Endometrium (tissue), 2 donors: ENCODE measurements around the gene ATP6V1G1.
A peak's percentile ranks its signal among the peaks of the same experiment; 100 is the strongest.
"Not testable (repeated sequence)": the region's sequence is repeated elsewhere in the genome, so short reads cannot be mapped to it uniquely, and the experiment has no call there.

Source experiments
- FAIRE-seq: peaks from 2 replicates; lab custom pipeline; 2012; peaks lifted over from hg19 to GRCh38; lab: Jason Lieb, UNC
- donor health status: control.
- donor health status: control.

ATP6V1G1 gene, protein sequence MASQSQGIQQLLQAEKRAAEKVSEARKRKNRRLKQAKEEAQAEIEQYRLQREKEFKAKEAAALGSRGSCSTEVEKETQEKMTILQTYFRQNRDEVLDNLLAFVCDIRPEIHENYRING

DNA sequence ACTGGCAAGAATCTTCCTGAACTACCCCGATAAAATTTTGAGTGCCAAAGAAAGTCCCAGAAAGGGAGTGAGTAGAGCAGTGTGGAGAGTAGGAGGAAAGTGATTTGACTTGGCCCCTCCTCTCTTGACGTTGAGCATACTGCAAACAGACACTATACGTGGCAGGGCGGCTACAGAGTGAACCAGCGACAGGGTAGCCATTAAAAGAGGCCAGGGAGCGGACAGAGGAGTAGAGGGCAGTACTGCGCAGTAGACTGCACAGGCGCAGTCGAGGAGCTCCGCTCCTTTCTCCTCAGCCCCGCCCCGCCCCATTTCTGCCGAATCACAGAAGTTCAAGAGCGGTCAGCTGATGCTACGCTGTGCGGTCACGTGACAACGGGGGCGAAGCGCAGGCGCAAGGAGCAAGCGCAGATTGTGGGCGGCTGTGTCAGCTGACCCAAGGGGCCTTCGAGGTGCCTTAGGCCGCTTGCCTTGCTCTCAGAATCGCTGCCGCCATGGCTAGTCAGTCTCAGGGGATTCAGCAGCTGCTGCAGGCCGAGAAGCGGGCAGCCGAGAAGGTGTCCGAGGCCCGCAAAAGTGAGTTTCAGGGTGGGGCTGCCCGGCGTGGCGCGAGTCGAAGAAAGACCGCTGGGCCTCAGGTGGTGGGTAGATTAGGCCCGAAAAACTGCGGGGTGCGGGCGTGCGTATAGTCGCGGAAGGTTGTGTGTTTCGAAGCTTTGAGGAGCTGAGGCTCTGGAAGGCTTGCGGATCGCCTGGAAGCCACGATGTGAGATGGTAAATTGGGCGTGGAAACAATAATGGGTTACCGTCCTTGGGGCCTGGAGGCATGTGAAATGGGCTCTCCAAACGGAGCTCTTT, at the start of gene ATP6V1G1:
Gene ATP6V1G1 (plus strand): TSS at position 425 of the 858 bp plus-strand sequence. CDS start 70 bp downstream, at position 495.
- peak; percentile 84 for FAIRE-seq

DNA sequence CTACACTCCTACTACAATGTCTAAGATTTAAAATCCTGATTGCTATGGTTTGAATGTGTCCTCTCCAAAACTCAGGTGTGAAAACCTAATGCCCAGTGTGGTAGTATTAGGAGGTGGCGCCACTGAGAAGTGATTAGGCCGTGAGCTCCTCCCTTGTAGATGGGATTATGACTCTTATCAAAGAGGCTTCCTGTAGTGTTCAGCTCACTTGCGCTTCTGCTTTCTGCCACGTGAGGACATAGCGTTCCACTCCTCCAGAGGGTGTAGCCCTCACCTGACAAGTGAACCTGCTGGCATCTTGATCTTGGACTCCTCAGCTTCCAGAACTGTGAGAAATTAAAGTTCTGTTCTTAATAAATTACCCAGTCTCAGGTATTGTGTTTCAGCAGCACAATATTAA, 49.3 kb upstream of the ATP6V1G1 start:
- no peak for FAIRE-seq

DNA sequence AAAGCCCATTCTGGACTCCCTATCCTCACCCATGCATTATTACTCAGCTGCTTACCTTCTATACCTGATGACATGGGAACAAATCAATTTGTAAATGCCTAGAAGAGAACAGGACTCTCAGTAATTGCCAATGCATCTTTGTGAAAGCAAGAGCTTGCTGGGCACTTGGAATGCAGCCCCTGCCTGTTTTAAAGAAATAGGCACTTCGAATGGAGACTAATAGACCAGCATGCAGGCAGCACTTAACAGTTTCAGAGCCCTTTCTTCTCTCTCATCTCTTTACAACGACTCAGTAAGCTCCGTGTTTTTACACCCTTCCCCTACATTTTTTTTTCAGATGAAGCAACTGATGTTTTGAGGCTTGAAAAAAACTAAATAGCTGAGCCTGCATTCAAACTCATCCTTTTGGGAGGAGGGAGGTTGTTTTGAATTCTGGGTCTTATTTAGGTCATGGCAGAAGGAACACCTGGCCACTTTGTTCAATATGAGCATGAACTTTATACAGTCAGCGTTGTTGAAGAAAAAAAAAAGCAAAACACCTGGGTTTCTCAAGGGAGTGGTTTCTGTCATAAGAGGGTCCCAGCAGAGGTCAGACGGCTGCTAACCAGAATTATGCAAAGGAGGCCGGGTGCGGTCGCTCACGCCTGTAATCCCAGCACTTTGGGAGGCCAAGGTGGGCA, 47.7 kb upstream of the ATP6V1G1 start:
- no peak for FAIRE-seq

DNA sequence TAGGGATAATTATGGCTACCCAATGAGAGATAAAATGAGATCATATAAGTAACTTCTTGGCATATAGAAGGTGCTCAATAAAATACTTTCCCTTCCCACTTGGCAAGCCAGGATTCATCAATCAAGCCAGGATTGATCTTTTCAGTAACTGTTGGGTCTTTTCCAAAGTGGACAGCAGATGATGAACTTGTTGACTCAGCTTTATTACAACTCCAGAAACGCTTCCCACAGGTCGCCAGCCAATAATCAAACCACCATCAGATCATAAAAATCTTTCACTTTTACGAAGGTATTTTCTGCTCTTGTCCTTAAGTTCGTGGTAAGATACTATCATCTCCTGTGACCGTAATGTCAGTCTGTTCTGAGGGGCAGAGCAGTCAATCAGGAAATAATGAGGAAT, 42.5 kb upstream of the ATP6V1G1 start:
- FAIRE-seq = no peak

DNA sequence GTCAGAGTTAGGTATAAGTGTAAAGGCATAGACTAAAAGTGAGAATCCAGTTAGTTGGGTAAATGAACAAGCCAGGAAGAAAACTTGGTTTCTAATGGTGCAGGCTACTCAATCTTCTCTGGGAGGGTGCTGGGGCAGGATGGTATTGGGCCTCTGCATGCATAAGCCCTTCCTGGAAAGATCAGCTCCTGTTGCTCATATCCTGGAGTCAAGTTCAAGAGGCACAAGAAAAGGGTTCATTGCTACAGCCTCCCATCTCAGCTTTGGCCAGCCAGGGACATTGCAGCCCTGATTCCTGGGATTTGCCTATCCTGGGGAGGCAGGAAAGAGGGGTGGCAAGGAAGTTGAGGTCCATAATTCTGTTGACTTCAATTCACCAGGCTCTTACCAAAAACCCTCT, 40.7 kb upstream of the ATP6V1G1 start:
- no peak for FAIRE-seq

DNA sequence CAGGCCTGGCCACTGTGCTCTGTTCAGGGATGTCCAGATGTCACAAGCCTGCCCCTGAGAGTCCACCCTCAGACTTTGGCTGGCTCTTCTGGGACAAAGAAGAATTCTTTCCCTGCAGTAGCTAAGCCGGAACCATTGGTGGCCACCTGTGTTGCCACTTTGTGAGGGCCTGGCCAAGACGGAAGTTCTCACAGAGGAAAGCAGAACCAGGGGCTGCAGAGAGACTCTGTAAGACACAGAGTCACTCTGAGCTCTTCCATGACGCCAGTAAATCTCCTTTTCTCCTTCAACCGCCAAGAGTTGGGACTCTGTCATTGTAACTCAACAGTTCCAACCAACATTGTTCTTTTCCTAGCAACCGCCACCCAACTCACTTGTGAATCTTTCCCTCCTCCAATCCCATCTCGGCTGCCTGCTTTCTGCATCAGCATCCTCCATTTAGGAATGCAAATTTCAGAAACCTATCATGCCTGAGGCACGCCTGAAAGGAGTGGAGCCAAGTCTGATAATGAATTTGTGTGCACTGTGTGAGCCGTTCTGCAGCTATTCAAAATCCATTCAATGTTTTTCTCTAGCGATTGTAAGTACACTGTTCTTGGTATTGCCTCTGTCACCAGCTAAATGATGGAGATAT, 37.8 kb upstream of the ATP6V1G1 start:
- no peak for FAIRE-seq

DNA sequence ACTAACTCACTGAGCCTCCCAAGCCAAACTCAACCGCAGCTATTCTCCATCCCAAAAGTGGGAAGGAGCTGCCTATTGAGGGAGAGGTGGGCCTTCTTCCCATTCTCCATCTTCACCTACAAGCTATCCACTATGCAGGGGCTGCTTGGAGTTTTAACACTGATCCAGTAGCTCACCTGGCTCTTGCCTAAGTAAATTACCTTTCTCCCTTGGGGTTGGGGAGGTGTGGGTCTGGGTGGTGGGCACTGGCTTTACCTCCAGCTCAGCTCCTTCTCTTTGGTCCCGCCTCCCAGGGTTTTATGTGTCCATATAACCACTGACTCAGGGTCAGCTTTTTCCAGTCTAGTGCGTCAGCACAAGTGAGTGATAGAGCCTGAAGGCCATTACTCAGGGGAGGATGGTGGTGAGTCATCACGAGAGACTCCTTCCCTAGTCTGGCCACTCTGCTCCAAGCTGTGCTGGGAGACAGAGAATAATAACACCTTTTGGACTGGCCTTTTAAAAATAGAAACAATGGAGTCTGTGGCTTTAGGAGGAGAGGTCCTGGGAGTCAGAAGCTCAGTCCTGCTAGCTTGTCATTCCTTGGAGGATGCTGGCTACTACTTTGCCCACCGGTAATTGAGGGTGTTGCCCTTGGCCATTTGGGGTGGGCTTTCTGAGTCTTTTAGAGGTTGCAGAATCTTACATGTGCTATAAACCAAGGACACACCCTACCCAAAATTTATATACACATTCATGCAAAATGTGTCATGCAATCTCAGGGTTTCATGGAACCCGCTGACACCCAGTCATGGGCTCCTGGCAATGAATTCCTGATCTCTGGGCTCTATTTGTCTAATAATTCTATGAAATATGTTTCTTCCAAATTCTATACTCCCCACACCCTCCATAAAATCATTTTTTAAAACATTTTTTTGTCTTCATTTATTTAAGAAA, 35.6 kb upstream of the ATP6V1G1 start:
- no peak for FAIRE-seq

DNA sequence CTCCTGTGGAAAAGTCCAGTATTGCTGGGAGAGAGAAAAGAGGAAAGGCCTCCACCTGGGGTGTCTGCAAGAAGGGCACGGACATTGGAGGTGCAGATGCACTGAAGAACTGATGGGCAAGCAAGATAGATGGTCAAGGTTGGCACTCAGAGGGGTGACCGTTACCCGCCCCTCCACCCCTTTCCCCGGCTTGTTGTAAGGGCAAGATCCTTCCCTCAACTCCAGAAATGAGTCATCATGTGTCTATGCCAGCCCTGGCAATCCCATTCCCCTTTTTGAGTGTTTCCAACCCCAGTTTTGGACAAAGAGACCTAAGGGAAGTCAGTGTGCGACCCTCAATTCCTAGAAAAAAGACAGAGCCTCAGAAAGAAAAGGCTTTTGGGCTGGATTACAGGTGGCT, 34.9 kb upstream of the ATP6V1G1 start:
- FAIRE-seq = no peak

DNA sequence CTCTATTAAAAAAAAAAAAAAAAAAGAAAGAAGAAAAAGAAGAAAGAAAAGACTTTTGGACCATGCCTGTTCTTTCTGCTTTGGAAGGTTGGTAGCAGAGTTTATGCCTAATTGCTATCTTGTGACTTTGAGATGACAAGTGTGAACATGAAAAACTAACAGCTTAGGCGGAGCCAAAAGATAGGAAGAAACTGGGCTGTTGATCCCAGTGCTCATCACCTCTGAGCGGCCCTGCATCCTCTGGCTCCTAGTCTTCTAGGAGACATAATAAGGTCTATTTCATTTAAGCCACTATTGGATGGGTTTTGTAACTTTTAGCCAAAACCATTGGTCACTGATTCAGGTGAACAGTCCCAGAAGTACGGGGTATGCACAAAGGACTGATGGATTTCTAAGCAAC, 34.4 kb upstream of the ATP6V1G1 start:
- no peak for FAIRE-seq

DNA sequence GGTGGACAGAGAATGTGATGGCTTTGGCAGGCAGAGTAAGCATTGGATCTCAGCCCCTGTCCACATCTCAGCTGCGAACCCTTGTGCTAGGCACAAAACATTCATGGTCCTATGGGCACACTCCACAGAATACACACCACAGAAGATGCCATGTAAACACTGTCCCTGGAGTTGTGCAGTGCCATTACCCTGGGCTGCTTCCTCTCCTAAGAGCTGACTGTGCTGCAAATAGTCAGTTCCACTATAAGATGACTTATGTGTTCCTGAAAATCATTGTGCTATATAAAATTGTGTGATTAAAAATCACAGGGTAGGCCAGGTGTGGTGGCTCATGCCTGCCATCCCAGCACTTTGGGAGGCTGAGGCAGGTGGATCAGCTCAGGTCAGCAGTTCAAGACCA, 31.9 kb upstream of the ATP6V1G1 start:
- no peak for FAIRE-seq

DNA sequence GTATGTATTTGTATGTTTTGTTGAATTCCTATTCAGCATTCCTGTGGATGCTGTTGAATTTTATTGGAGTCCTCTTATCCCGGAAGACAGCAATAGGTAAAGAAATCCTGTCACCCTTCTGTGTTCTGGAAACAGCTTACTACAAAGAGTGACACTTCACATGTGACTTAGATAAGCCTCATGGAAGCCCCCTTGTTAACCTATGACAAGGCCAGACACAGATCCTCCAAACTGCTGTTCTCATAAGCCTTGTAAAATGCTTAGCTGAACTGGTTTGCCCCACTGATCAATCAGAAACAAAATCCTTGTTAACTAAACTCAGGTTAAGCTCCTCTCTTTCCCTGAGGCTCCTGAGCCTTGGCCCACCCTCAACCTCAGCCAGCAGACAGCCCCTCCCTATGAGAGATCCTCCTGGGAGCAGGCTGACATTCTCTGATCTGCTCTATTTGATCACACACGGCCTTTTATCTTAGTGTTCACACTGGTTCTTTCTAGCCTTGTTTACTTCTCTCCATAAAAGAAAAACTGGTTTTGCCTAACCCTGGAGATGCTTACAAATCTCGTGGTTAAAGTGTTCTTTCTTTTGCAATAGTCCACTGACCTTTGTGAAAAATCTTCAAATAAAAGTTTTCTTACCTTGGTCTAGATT, 29.4 kb upstream of the ATP6V1G1 start:
- FAIRE-seq = no peak

DNA sequence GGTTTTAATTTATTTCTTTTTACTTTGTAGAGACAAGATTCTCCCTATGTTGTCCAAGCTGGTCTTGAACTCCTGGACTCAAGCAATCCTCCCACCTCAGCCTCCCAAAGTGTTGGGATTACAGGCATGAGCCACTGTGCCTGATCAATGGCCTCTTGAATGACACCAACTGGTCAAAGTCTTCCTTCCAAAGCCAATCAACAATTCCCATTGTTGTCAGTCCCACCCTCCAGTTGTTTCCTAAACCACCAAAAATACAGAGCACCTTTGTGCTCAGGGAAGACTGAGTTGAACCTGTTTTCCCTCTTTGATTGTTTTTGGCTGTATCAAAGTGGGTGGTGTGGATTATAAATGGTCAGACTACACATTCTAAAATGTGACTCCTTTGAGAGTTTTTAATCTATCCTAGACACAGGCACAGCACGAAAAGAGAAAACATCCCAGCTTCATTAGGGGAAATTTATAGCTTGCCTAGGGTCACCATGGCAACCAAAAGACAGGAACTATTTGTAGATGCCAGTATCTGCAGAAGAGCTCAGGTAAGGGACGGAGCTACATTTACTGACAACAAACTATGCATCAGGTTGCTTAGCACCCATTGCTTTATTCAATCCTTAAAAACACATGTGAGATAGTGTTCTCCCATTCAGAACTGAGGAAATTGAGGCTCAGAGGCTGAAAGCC, 27.6 kb upstream of the ATP6V1G1 start:
- no peak for FAIRE-seq

DNA sequence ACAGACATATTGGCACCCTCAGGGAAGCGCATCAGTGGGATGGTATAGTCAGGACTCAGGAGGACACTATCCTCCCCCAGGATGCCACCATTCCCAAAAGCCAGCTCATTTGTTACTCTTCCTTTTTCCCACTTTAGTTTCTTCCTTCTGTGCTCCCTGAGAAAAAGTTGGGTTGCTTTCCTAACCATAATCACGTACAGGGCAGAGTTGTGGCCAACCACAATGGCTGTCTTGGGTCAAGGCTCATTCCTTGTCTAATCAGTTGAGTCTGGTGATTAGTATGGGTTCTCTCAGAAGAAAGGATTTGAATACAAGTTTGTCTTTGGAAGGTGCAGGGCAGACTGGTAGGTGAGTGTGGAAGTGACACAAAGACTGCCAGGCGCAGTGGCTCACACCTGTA, 26.6 kb upstream of the ATP6V1G1 start:
- no peak for FAIRE-seq

DNA sequence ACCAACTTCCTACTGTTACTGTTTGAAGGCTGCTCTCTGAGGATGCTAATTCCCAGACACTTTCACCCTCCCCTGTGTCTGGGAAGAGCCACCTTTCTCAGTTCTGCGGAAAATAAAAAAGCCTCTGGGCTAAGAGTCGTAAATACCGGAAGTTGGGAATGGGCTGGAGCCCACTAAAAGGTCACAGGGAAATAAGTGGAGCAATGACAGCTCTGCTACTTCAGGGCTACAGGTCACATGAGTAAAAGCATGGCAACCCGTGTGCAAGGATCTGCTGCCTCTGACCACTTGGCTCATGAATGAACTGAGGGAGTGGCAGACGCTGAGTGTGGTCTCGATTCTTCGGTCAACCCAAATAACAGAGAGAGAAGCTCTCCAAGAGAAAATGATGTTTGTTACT, 25.8 kb upstream of the ATP6V1G1 start:
- FAIRE-seq = no peak

DNA sequence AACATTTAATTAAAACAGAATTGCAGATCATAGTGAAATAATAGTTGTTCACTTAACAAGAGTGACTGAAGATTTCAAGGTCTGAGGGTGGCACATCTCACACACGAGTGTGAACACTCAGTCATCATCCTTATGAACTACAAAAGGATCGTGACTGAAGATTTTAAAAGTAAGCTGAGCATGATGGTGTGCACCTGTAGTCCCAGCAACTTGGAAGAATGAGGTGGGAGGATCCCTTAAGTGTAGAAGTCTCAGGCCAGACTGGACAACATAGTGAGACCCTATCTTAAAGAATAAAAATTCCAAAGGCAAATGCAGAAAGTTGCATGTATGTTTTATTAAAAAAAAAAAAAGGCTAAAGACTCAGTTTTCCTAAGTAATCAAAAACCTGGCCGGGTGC, 22.4 kb upstream of the ATP6V1G1 start:
- no peak for FAIRE-seq

DNA sequence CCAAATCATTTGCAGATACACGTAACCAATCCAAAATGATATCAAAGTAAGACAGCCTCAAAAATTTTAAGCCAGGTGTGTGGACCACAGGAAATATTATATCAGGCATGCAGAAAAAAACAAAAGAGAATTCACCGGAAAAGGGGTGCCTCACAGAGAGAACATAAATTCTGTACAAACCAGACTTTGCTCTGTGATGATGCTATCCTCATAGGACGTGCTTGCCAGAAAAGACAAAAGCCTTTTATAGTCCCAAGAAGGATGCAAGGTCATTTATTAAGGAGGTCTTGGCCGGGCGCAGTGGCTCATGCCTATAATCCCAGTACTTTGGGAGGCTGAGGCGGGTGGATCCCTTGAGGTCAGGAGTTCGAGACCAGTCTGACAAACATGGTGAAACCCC, 16.8 kb upstream of the ATP6V1G1 start:
- FAIRE-seq = no peak

DNA sequence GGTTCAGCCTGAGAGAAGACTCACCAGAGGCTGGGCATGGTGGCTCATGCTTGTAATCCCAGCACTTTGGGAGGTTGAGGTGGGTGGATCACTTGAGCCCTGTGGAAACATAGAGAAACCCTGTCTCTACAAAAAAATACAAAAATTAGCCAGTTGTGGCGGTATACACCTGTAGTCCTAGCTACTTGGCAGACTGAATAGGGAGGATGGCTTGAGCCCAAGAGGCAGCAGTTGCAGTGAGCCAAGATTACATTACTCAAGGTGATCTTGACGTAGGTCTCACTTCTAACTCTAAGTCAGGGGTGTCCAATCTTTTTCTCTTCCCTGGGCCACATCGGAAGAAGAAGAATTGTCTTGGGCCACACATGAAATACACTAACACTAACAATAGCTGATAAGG, 16.2 kb upstream of the ATP6V1G1 start:
- no peak for FAIRE-seq

DNA sequence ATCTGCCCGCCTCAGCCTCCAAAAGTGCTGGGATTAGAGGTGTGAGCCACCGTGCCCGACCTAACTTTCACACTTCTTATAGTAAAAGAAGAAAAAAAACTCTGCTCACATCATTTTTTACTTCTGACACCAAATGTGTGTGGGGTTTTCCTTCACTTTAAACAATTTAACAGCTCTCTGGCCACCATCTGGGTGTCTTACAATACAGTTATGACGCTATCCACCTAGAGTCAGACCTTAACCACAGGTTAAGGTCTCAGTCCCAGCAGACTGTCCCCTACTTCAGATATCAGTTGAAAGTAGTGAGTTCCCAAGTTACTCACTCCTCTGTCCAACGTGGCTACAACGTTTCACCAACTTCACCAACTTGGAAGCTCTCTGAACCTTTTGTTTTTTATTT, 15.4 kb upstream of the ATP6V1G1 start:
- no peak for FAIRE-seq

DNA sequence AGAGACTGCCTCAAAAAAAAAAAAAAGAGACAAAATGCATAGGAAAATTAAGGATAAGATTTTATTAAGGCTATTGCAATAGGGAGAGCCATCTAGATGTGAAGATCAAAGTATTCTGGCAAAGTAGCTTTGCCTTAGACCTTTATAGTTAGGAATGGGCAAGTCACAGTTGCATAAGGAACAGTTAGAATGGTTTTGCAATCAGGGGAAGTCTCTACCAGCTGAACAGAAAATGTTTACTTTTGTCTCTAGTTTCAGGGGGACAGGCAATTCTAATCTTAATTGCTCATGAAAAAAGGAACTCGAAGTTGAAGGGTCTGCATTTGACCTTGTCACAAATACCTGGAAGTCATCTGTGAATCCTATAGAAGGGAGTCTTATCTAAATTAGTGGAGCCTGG, 13.1 kb upstream of the ATP6V1G1 start:
- no peak for FAIRE-seq

DNA sequence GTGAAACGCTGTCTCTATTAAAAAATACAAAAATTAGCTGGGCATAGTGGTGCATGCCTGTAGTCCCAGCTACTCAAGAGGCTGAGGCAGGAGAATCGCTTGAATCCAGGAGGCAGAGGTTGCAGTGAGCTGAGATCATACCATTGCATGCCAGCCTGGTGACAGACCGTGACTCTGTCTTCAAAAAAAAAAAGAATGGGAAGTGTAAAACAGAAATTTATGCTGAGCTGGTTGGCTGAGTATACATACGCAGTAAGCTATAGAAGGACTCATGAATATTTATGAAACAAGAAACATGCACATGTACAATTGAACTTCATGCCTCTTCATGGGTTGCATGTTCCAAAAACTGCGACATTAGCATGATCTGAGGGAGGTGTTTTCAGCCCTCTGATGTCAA, 10.8 kb upstream of the ATP6V1G1 start:
- FAIRE-seq = not testable (repeated sequence)

DNA sequence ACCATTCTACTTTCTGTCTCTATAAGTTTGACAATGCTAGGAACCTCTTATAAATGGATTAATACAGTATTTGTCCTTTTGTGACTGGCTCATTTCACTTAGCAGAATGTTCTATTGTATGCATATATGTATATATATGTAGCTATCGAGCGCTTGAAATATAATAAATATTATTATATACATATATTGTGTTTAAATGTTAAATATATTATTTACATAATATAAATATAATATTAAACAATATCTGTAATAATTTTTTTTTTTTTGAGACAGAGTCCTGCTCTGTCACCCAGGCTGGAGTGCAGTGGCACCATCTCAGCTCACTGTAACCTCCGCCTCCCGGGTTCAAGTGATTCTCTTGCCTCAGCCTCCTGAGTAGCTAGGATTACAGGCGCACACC, 9.4 kb upstream of the ATP6V1G1 start:
- not testable (repeated sequence) for FAIRE-seq
